Omental fat pad (tissue), 4 donors: Measurements from ENCODE around the gene SUZ12. TPM values are rescaled to one million over a fixed set of nuclear protein-coding genes. Genes with fewer than 3 reads are reported as not detected.
"Not testable (repeated sequence)": the region's sequence is repeated elsewhere in the genome, so short reads cannot be mapped to it uniquely, and the experiment has no call there.

ENCODE experiments used
- ATAC-seq: fragments of 150-250 bp; one replicate; pipeline ENCODE4 v1.9.1; 2016; ENCODE audit warnings: mild to moderate bottlenecking, moderate library complexity; ENCODE audit not compliant: low FRiP score
- DNase-seq: peaks from one replicate; pipeline ENCODE4 v3.0.0-alpha.2; 2019; ENCODE audit warnings: low spot score
- CTCF ChIP-seq, 3 donors: fragments of 450-650 bp; IDR thresholded peaks; one replicate each; pipeline ENCODE4 v1.5.1; 2016 to 2017; ENCODE audit warnings: antibody characterized with exemption in 3 of 3, mild to moderate bottlenecking in 3 of 3, moderate library complexity in 2 of 3
- total RNA-seq, 4 donors: library from RNA; depleted of rRNA; stranded (reverse); fragments of >200 nt; gene quantifications; one replicate each; pipeline ENCODE4 v1.1.0, GENCODE V29; 2016

The SUZ12 gene
- total RNA-seq, 4 donors from 2014 or later = 14.6 to 21.8 (median 17.5) TPM

DNA sequence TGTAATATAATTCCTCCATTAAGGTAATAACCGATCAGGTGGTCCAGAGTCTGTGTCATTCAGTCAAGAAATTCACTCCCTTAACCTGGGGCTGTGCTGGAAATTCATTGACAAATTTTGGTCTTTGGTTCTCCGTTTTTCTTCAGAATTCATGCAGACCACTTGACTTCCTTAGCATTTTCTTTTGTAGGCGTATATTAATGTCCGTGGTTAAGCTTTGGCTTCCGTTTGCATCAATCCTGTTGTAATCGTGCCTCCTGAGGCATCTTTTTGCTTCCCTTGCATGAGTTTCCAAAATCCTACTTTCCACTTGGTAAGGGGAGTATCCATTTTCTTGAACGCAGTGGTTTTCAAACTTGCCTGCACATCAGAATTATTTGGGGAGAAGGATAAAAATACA, 79.4 kb downstream of the SUZ12 start:
- no peak for ATAC-seq
- TF ChIP-seq CTCF (IDR thresholded peaks at IDR 0.05) = no peak
- no peak for DNase-seq

DNA sequence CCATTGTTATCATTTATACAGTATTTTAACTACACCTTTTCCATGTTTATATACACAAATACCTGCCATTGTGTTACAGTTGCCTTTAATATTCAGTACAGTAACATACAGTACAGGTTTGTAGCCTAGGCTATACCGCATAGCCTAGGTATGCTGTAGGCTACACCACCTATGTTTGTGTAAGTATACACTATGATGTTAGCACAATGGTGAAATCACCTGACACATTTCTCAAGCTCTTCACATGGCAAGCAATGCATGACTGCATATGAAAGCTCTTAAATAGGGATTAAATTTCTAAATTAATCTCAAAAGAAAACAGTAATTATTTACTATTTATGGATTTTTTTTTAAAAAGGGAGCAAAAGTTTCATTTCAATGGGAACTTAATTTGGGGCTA, 82.4 kb downstream of the SUZ12 start:
- ATAC-seq (no peak), DNase-seq (no peak)
- no peak for TF ChIP-seq CTCF (IDR thresholded peaks at IDR 0.05)

DNA sequence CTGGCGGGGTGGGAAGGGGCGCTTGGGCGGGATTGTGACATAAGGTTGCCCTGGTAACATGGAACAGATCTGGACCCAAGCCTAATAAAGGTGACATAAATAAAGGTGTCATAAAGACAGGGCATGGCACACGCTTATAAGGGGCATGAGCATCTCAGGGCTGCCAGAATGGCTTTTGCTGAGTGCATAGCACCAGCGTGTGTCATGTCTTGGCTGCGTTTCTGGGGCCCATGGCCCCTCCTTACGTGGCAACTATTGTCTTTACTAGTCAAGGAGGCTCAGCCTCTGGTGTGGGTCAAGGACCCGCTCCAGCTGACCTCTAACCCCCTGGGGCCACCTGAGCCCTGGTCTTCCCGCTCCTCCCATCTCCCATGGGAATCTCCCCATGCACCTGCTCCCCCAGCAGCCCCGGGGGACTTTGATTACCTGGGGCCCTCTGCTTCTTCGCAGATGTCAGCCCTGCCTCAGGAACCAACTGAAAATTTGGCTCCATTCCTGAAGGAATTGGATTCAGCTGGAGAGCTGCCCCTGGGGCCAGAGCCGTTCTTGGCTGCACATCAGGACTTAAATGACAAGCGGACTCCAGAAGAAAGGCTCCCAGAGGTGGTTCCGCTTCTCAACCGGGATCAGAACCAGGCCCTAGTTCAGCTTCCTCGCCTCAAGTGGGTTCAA, 84.3 kb downstream of the SUZ12 start:
- ATAC-seq = no peak
- TF ChIP-seq CTCF (IDR thresholded peaks at IDR 0.05) = no peak
- no peak for DNase-seq

GRCh38 chr17:32021615-32021955, 84.8 kb downstream of the SUZ12 start:
- ATAC-seq = no peak
- DNase-seq = no peak
- TF ChIP-seq CTCF (IDR thresholded peaks at IDR 0.05) = no peak

DNA sequence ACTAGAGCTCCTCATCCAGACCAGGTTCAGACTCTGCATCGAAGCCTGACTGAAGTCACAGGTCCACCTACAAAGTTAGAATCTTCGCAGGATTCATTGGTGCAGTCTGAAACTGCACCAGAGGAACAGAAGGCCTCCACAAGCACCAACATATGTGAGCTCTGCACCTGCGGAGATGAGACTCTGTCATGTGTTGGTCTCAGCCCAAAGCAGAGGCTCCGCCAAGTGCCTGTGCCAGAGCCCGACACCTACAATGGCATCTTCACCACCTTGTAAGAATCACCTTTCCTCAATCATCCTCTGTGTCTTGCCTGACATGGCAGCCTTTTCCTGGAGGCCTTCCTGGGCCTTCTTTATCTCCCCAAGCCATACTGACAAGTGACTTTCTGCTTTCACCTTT, 85.7 kb downstream of the SUZ12 start:
- not testable (repeated sequence) for DNase-seq, ATAC-seq

- ATAC-seq, DNase-seq: not testable (repeated sequence)
Measured at GRCh38 chr17:32027271-32027670, 90.5 kb downstream of the SUZ12 start.

DNA sequence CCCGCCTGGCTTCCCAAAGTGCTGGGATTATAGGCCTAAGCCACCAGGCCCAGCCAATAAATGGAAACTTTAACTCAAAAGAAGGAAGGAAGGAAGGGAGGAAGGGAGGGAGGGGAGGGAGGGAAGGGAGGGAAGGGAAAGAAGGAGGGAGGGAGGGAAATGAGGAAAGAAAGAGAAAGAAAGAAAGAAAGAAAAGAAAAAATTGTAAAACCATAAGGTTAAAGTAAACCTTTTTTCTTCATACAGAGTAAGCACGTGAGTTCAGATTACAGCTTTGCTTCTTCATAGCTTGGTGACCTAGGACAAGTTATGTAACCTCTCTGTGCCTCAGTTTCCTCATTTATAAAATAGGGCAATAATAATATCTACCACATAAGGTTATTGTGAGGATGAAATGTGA, 96.4 kb downstream of the SUZ12 start:
- no peak for ATAC-seq
- DNase-seq = no peak
- no peak for TF ChIP-seq CTCF (IDR thresholded peaks at IDR 0.05)

GRCh38 chr17:32033812-32034211, 97.0 kb downstream of the SUZ12 start:
- ATAC-seq, DNase-seq: not testable (repeated sequence)

DNA sequence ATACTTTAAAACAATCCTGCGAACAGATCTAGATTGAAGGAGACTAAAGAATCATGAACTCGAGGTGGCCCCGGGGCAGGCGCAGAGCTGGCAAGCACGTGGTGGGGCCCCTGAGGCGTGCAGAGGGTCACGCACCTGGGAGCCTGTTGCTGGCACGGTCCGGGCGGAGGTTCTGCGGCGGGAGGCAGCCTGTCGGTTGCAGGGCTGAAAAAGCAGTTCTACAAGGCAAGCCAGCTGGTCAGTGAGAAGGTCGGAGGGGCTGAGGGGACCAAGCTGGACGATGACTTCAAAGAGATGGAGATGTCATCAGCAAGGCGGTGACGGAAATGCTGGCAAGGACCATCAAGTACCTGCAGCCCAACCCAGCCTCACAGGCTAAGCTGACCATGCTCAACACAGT, 103.4 kb downstream of the SUZ12 start:
- DNase-seq, ATAC-seq: not testable (repeated sequence)

DNA sequence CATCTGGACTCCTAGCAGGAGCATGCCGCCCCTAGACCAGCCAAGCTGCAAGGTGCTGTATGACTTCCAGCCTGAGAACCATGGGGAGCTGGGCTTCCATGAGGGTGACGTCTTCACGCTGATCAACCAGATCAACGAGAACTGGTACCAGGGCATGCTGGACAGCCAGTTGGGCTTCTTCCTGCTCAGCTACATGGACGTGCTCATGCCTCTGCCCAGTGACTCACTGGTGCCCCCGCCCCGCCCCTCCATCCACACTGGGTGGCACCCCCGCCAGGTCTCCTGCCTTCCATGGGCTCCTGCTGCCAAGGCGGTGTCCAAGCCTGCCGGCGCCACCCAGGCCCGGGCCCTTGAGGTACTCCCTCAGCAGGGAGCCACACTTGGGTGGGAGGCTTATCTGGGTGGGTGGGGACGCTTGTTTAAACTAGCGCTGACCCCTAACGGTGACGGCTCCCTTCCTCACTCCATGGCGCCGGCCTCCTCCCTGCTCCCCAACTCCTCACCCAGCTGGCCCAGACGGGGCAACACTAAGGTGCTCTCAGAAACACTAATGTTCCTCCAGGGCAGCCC, 104.6 kb downstream of the SUZ12 start:
- not testable (repeated sequence) for DNase-seq, ATAC-seq

DNA sequence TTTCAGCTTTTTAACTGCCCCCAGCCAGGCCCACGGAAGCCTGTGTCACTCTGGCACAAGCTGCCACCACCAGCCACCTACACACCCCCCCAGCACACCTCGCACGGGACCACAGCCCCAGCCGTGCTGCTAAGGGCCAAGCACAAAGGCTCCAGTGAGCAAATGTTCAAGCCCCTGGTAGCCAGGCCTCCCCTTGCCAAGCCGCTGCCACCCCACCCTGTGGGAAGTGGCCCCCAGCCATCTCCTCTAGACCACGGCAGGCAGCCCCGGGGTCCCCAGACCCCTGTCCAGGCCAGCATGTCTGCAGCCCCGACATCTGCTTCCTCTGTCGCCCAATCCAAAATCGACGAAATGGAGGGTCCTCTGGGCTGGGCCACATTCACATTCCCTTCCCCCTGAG, 105.5 kb downstream of the SUZ12 start:
- DNase-seq, ATAC-seq: not testable (repeated sequence)

DNA sequence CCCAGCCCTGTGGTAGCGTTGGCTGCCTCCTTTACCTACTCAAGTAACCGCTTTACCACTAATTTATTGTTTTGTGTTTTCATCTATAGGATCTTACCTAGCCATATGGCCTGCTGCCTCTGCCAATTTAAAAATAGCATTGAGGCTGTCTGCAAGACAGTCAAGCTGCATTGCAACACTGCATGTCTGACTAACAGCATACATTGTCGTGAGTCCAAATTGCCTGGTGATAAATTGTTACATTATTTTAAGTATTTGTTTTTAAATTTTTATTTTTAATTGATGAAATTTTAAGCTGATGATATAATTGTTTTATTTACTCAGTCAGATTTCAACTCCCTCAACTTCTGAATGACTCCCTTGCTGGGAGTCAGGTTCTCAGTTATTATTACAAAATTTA, 108.8 kb downstream of the SUZ12 start:
- not testable (repeated sequence) for ATAC-seq

GRCh38 chr17:32047663-32048062, 110.9 kb downstream of the SUZ12 start:
- not testable (repeated sequence) for DNase-seq, ATAC-seq

More for the DNA sequence above, 108.8 kb downstream of the SUZ12 start:
- DNase-seq = not testable (repeated sequence)
